IPS-18c (cell line): Measurements from ENCODE around the gene LINC01488.

Experiments used
- H3K4me3 ChIP-seq: 2 replicates; pipeline ENCODE4 v1.7.0; 2013; ENCODE audit warnings: low read depth, mild to moderate bottlenecking, low read length, moderate library complexity; ENCODE audit not compliant: insufficient read depth
- H3K9me3 ChIP-seq: one replicate; pipeline ENCODE4 v1.6.1; 2013; ENCODE audit warnings: mild to moderate bottlenecking, low read length, moderate library complexity; ENCODE audit not compliant: control insufficient read depth, insufficient read depth

LINC01488 gene

DNA sequence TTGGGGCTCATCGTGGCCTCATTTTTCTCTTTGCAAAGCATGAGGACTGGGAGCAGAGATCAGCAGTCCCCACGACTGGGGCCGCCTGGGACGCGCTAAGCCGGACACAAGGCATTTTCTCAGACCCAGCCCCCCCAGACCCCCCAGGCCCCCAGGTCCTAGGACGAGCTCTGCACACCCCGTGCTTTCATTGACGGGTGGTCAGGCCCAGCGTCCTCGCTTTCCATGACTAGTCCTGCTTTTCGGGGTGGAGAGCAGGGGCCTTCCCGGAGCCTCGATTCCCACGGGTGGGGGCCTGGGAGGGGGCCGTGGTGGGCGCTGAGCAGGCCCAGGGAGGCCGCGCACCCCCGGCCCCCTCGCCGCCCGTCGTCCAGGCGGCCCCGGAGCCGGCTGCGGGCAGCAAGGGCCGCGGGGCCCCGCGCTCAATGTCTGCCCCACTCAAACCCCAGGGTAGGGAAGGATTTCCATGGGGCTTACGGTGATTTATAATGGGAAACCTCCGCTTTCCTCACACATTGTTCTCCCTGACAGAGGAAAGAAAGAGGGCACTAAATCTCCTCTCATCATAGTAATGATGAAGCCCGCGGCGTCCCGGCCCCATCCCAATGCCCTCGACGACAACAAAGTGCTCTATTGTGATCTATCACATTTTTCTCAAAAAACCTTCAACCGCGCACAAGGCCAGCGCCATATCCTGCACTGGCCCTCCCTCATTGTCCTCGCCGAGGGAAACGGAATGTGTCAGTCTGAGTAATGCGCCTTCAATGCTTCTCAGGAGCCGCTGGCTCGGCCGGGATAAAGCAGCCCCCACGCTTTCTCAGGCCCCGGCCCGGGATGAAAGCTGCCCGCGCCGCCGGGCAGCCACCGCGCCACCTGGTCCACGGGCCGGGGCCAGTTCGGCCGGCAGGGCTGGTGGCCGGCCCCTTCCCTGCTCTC is 10.4 kb upstream of the LINC01488 start:
- H3K4me3 ChIP-seq, result no peak overlapping the region
- H3K9me3 ChIP-seq, result peaks cover 2% of the 10 kb centered on the region

GRCh38 chr11:69471729-69472540 is 9.5 kb upstream of the LINC01488 start:
- no peak overlapping the region for H3K4me3 ChIP-seq
- peaks cover 2% of the 10 kb centered on the region for H3K9me3 ChIP-seq

DNA sequence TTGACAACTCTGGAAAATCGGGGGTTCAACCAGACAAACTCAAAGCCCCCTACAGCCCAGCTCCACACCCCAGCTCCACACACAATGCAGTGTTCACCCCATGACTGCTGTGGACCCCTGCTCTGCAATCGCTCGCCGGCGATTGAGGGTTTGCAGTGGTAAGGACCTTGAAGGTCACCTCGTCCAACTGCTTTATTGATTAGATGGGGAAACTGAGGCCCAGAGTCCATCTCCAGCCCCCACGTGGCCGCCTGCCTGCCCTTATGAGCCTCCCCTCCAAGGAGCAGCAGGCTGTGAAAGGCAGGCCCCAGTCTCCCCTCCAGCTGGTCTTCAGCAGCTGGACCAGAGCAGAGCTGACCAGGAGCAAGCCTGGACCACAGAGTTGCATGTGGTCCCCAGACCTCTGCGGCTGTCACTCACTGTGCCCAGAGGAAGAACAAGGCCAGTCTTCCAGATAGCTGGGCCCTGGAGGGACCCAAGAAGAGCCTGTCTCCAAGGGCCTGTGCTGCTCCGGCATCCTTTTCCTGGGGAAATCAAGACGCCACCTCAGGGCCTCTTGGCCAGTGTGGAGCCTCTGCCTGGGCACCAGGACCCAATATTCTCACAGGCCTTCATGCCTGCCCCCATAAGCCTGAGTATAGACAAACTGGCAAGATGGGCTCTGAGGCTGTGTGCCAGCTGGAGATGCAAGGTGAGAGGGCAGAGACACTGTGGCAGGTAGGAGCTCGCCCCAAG is 8.8 kb upstream of the LINC01488 start:
- H3K9me3 ChIP-seq, result peaks cover 2% of the 10 kb centered on the region
- no peak overlapping the region for H3K4me3 ChIP-seq

GRCh38 chr11:69473276-69473845 is 8.1 kb upstream of the LINC01488 start:
- Histone ChIP-seq H3K4me3 (no peak overlapping the region), H3K9me3 (peaks cover 2% of the 10 kb centered on the region)

GRCh38 chr11:69474736-69475135 is 6.7 kb upstream of the LINC01488 start:
- H3K4me3 ChIP-seq, result no peak overlapping the region

DNA sequence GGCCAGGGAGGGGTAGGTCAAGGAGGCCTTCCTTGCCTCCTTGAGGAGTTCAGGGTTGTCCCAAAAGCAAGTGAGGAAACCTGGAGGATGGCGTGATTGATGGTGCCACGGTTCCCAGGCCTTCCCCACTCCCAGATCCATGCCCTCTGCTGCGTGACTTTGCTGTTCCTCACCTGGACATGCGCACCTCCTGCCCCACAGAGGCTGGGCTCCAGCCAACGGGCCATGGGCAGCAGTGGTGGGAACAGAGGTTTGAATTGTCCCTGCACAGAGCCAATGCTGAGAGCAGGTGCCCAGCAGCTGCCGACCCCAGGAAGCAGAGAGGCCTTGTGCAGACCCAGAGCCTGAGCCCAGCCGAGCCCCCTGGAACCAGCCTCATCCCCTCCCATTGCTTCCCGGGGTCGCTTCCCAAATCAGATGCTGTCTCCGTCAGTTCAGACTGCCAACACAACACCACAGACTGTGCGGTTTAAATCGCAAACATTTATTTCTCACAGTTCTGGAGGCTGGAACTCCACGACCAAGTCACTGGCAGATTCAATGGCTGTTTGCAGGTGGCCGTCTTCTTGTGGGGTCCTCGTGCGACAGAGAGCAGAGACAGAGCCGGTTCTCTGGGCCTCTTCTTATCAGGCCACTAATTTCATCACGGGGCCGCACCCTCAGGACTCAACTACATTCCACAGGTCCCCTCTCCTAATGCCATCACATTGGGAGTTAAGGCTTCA is 6.2 kb upstream of the LINC01488 start:
- Histone ChIP-seq H3K4me3 (no peak overlapping the region), H3K9me3 (peaks cover 2% of the 10 kb centered on the region)

More at GRCh38 chr11:69474736-69475135, 6.7 kb upstream of the LINC01488 start:
- H3K9me3 ChIP-seq, result peaks cover 2% of the 10 kb centered on the region

- H3K4me3 ChIP-seq, result no peak overlapping the region
- H3K9me3 ChIP-seq, result peaks cover 2% of the 10 kb centered on the region
Observed at GRCh38 chr11:69475866-69476471, 5.5 kb upstream of the LINC01488 start.

DNA sequence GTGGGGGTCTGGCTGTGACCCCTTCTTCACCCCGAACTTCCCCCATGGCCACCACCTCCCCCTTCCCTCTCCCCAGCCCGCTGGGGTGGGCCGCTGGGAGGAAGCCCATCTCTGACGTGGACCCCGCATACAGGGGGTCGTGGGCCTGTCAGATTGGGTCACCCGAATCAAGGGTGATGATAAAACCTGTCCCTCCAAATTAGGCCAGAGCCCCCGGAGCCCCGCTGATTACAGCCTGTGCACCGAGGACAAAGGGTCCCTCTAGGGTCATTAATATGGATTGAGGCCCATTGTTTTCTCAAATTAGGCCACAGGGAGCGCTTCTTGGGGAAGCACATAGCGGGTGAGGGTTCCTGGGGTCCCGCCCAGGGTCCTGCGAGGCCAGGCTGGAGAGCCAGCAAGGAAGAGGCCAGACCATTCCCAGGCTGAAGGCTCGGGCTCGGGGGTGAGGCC is 4.9 kb upstream of the LINC01488 start:
- Histone ChIP-seq H3K9me3 (peaks cover 2% of the 10 kb centered on the region), H3K4me3 (no peak overlapping the region)

GRCh38 chr11:69477086-69477485 is 4.4 kb upstream of the LINC01488 start:
- H3K9me3 ChIP-seq, result peaks cover 2% of the 10 kb centered on the region
- no peak overlapping the region for H3K4me3 ChIP-seq

GRCh38 chr11:69479591-69480271 is 1.7 kb upstream of the LINC01488 start:
- peaks cover 2% of the 10 kb centered on the region for H3K9me3 ChIP-seq
- no peak overlapping the region for H3K4me3 ChIP-seq

DNA sequence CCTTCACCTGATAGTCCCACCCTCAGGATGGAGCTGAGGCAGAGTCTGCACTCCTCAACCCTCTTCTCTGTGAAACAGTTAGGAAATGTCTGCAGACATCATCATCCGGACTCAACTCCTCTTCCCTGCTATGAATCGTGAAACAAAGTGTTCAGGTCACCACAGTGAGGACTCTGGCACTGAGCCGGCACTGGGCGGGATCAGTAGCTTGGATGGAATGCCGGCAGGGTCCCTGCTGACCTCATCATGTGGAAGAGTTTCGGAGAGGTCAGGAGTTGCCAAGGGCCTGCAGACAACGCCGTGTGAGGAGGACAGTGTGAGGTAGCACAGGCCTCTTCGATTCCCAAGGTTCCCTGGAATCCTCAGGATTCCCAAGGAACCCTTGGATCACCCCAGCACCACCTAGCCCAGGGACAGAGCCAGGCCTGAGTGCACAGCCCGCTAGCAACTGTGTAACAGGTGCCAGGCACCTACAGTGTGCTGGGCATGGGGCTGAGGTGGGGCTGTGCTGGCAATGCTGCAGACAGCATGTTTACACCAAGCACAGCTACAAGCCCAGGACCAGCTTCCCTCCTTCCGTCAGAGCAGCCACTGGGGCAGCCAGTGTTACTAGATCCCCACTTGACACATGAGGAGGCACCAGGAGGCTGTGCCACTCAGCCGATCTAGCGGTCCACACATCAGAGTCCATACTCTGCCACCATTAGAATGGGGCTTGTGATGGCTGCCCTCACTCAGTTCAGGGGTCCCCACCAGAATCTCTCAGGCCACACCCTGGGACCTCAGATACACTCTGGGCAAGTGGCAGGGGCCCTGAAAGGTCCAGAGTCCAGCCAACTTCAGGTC is 693 bp upstream of the LINC01488 start:
- Histone ChIP-seq H3K9me3 (no peaks in the 10 kb centered on the region), H3K4me3 (no peak overlapping the region)

DNA sequence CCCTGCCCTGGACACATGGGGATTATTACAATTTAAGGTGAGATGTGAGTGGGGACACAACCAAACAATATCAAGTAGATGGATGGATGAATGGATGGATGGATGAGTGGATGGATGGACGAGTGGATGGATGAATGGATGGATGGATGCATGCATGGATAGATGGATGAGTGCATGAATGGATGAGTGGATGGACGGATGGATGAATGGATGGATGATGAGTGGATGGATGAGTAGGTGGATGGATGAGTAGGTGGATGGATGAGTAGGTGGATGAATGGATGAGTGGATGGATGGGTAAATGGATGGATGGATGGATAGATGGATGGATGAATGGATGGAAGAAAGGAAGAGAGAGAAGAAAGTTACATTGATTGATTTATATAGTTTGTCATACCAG is 859 bp downstream of the LINC01488 start:
- Histone ChIP-seq H3K9me3 (no peaks in the 10 kb centered on the region), H3K4me3 (no peak overlapping the region)

DNA sequence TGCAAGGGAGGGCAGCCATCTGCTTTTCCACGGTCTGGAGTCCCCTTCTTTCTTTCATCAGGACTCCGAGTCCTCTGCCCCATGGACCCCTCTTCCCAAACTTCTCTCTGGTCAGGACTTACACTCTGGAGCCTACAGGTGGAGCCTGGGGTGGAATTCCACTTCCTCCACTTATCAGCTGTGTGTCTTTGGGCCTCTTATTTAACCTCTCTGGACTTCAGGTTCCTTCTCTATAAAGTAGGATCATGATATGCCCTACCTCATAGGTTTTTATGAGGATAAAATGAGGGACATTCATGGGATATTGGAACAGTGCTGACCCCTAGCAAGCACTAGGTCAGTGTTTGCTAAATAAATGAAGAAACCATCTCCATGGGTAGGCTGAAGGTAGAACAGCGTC is 1.7 kb downstream of the LINC01488 start:
- no peak overlapping the region for H3K4me3 ChIP-seq
- no peaks in the 10 kb centered on the region for H3K9me3 ChIP-seq

GRCh38 chr11:69483691-69484426 is 2.4 kb downstream of the LINC01488 start:
- no peaks in the 10 kb centered on the region for H3K9me3 ChIP-seq
- H3K4me3 ChIP-seq, result no peak overlapping the region
